GM18873 (cell line): ENCODE measurements around the gene ZNF627.
"Not testable (repeated sequence)": the region's sequence is repeated elsewhere in the genome, so short reads cannot be mapped to it uniquely, and the experiment has no call there.

Experiments
- ATAC-seq: cut with Tn5 transposase; IDR thresholded peaks from one replicate; pipeline ENCODE4 v1.9.1; 2021; ENCODE audit warnings: mild to moderate bottlenecking, moderate library complexity, moderate number of reproducible peaks; ENCODE audit not compliant: unreplicated experiment, low FRiP score

Gene ZNF627

DNA sequence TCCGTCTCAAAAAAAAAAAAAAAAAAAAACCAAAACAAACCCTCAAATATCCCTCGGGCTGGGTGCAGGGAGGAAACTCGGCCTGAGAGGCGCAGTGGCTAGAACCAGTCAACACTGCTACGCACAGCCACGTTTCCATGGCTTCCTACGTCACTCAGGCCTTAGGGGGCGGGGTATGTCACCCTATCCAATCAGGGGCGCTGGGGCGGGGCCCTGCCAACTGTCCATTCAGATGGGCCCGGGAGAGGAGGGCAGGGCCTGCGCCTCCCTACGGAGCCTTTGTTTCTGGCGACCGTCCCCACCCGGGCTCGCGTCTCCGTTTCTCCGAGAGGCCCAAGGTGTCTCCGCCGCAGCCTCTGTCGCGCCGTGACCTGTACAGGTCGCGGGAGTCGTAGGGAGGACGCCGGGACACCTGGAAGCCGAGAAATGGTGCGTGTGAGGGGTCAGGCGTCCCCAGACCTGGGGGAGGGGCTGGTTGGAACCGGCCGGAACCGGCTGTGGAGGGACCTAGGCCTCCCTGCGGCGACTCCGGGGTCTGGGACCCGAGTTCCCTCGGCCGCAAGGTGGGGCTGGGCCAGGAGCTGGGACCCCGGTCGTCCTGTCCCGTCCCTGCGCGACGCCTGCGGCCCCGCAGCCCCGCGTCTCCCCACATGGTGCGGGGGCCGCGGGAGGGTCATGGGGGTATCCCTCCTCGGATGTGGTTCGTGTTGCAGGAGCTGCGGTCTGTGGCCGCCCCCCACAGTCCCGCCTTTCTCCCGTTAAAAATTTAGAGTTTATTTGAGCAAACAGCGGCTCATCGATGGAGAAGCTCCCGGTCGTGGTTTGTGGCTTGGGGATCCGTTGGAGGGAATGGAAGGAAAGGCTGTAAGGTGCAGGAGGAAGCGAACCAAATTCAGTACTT lies at the start of gene ZNF627:
Gene ZNF627 (plus strand): TSS at position 282 of the 901 bp plus-strand sequence. CDS start 145 bp downstream, at position 427.
- peak; percentile 97 for ATAC-seq

- ATAC-seq = no peak
Measured at GRCh38 chr19:11547929-11548700, 49.2 kb upstream of the ZNF627 start.

GRCh38 chr19:11549386-11549953 lies 47.8 kb upstream of the ZNF627 start:
- ATAC-seq = no peak

DNA sequence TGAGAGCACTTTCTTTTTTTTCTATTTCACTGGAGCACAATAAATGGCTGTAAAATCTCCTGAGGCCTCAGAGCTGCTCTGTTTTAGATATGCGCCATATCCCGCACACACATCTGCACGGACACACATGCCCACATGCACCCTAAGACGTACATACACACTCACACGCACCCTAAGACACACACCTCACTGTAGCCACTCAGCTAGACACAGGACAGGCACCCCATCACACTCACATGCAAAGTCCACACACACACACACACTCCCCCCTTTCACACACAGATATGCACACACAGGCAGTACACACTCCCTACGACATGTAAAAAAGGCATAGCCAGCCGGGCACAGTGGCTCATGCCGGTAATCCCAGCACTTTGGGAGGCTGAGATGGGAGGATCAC lies 47.0 kb upstream of the ZNF627 start:
- no peak for ATAC-seq

- no peak for ATAC-seq
Measured at GRCh38 chr19:11551603-11552235, 45.6 kb upstream of the ZNF627 start.

DNA sequence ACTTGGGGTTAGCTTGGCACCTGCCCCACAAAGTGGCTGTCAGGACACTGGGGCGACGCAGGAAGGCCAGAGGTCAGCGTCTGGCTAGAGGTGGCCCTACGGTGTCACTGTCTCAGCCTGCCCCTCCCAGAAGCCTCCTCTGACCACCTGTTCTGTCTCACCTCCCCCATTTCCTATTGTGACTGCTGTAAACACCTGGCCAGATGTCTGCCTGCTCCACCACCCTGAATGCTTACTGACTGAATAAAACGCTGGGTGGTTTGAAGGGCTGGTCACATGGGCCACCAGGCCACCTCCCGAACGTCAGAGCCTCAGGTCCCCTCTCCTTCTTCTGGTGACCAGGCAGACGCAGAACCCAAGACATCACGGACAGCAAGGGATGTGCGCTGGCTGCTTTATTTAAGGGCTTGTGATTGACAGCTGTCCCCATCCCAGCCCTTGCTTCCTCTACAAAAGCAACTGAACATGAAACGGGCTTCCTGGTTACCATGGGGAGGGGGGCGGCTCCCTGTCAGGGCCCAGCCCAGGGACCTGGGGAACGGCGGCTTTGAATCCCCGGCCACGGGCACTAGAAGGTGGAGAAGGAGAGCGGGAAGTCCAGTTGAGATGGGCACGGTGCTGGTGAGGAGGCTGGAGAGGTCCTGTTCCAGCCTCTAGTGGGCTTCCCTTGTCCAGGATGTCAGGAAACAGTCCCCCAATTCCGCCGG lies 44.5 kb upstream of the ZNF627 start:
- ATAC-seq = no peak

- ATAC-seq = no peak
Measured at GRCh38 chr19:11554160-11554559, 43.1 kb upstream of the ZNF627 start.

GRCh38 chr19:11555246-11555645 lies 42.0 kb upstream of the ZNF627 start:
- ATAC-seq = no peak

GRCh38 chr19:11556634-11557420 lies 40.5 kb upstream of the ZNF627 start:
- no peak for ATAC-seq

DNA sequence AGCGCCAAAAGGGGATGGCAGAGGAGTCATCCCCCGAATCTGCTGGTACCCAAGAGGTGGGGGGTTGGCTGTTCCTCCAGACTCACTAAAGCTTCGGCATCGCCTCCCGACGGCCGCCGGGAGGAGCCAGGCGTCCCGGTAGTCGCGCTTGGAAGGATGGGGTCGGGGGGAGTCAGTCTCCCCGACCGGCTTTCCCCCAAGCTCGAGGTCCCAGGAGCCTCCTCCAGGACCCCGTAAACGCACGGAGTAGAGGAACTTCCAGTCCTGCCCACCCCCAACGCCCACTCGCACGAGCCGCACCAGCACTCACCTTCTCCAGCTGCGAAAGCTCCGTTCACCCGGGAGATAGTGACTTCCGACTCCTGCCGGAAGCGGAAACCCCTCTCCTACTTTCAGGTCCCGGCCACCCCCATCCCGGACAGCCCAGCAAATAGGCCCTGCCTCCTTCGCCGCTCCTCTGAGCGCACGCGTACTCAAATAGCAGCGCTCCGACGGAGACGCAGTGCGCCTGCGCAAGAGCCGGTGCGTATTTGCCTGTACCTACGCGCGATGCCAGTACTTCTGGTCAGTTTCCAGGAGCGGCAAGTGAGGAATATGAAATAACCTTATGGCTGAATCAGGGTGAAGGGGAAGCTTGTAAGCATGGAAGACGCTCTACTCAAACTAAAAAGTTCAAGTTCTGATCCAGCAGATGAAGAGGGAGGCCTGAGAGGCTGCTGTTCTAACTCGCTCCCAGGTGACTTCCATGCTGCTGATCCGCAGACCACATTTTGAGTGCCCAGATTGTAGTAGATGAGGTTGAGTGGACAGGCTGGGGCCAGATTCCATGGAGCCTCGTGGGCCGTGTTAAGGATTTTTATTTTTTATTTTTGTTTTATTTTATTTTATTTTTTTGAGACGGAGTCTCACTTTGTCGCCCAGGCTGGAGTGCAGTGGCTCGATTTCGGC lies 38.1 kb upstream of the ZNF627 start, which contains the start of gene ELOF1:
Gene ELOF1 (minus strand): TSS at position 350 of the 948 bp plus-strand sequence. CDS start 4,883 bp downstream, outside the sequence.
- ATAC-seq = peak; percentile 73

DNA sequence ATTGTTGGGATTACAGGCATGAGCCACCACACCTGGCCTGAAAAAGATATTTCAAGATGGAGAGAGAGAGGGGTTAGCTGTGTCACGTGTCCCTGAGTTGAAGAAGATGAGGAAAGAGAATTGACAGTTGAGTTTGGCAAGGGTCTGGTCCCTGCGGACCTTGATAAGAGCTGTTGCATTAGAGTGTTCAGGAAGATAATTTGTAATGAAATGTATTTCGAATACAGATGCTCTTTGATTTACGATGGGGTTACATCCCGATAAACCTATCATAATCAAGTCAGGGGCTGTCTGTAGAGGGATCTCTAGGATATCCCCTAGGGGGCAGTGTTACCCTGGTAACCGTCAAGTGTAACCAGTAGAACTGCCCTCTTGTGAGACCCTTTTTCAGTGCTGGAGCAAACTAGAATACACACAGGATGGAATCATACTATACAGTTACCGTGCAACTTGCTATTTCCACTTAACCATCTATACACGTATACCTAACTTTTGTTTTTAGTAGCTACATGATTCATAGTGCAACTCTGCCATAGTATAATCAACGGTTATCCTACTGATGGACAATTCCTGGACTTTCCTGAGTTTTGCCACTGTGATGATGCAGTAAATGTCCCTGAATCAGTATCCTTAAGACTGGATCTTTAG lies 36.8 kb upstream of the ZNF627 start:
- no peak for ATAC-seq

- ATAC-seq = no peak
Measured at GRCh38 chr19:11563532-11563931, 33.8 kb upstream of the ZNF627 start.

DNA sequence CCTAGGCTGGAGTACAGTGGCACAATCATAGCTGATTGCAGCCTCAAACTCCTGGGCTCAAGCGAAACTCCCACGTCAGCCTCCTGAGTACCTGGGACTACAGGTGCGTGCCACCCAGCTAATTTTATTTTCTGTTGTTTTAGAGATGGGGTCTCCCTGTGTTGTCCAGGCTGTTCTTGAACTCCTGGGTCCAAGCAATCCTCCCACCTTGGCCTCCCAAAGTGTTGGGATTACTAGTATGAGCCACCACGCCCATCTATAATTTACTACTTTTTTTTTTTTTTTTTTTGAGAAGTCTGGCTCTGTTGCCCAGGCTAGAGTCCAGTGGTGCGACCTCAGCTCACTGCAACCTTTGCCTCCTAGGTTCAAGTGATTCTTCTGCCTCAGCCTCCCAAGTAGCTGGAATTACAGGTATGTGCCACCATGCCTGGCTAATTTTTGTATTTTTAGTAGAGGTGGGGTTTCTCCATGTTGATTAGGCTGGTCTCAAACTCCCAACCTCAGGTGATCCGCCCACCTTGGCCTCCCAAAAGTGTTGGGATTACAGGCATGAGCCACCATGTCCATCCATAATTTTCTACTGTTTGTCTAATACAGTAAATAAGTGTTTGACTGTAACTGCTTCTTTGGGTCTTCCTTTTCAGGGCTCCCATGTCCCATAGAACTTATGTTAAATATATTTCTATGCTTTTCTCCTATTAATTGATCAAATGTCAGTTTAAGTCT lies 33.0 kb upstream of the ZNF627 start:
- not testable (repeated sequence) for ATAC-seq

- ATAC-seq = not testable (repeated sequence)
Measured at GRCh38 chr19:11565649-11565980, 31.7 kb upstream of the ZNF627 start.

- no peak for ATAC-seq
Measured at GRCh38 chr19:11566164-11566563, 31.1 kb upstream of the ZNF627 start.

- no peak for ATAC-seq
Measured at GRCh38 chr19:11570039-11570462, 27.2 kb upstream of the ZNF627 start.

GRCh38 chr19:11573354-11573753 lies 23.9 kb upstream of the ZNF627 start:
- ATAC-seq = not testable (repeated sequence)
